Peyer's patch (tissue), 4 donors: Measurements from ENCODE around the gene PRKAG3. TPM values are rescaled to one million over a fixed set of nuclear protein-coding genes. Genes with fewer than 3 reads are reported as not detected.

ENCODE experiments used
- DNase-seq, 3 donors: peaks; one replicate each; pipeline ENCODE4 v3.0.0-alpha.2; 2017 to 2019
- H3K27ac ChIP-seq, 4 donors: fragments of 200-600 bp; sonication (generic); one replicate each; pipeline ENCODE4 v1.5.1; 2016 to 2019
- H3K27me3 ChIP-seq, 2 donors: fragments of 200-600 bp; sonication (generic); one replicate each; pipeline ENCODE4 v1.5.1; 2019
- H3K36me3 ChIP-seq, 3 donors: fragments of 200-600 bp; sonication (generic); one replicate each; pipeline ENCODE4 v1.5.1; 2016 to 2019
- H3K4me1 ChIP-seq, 4 donors: fragments of 200-600 bp; sonication (generic); one replicate each; pipeline ENCODE4 v1.5.1; 2016 to 2019
- H3K4me3 ChIP-seq, 4 donors: fragments of 200-600 bp; sonication (generic); 1 replicate in 3 of 4; 2 replicates in 1 of 4; pipeline ENCODE4 v1.5.1; 2016 to 2019; ENCODE audit warnings: mild to moderate bottlenecking in 1 of 4
- H3K9me3 ChIP-seq, 4 donors: fragments of 200-600 bp; sonication (generic); one replicate each; pipeline ENCODE4 v1.5.1; 2016 to 2019; ENCODE audit warnings: mild to moderate bottlenecking in 1 of 4
- CTCF ChIP-seq, 6 experiments: fragments of 450-650 bp in 4 of 6; fragments of 200-600 bp in 2 of 6; sonication (generic) in 1 of 6; IDR thresholded peaks; one replicate each; pipeline ENCODE4 v1.5.1; 2017 to 2019; ENCODE audit warnings: antibody characterized with exemption in 6 of 6, mild to moderate bottlenecking in 3 of 6, moderate library complexity in 1 of 6
- POLR2A ChIP-seq, 2 donors: fragments of 450-650 bp; IDR thresholded peaks; one replicate each; pipeline ENCODE4 v1.5.1; 2017; ENCODE audit warnings: antibody characterized with exemption in 2 of 2, mild to moderate bottlenecking in 2 of 2, moderate library complexity in 2 of 2
- total RNA-seq, 4 donors: library from RNA; depleted of rRNA; stranded (reverse); fragments of >200 nt; gene quantifications; one replicate each; pipeline ENCODE4 v1.1.0, GENCODE V29; 2016

Gene PRKAG3
- total RNA-seq, 4 donors from 2014 or later, result not detected

GRCh38 chr2:218878926-218879761 is 47.5 kb upstream of the PRKAG3 start:
- no peak overlapping the region for H3K4me3 ChIP-seq
- no peaks in the 10 kb centered on the region for H3K36me3 ChIP-seq
- peak overlapping the region in 3 of 4 donors; percentile 4 to 87 (median 82) for H3K27ac ChIP-seq
- no peak for TF ChIP-seq POLR2A (IDR thresholded peaks at IDR 0.05)
- no peak for TF ChIP-seq CTCF (IDR thresholded peaks at IDR 0.05)
- DNase-seq, result peak in 2 of 3 donors; percentile 23 to 37
- H3K4me1 ChIP-seq, result peaks cover 0 to 28% (median 18%) of the 10 kb centered on the region in 4 donors
- H3K27me3 ChIP-seq, result peaks cover 0 to 23% of the 10 kb centered on the region in 2 donors
- no peaks in the 10 kb centered on the region for H3K9me3 ChIP-seq

GRCh38 chr2:218878486-218878885 is 46.9 kb upstream of the PRKAG3 start:
- Histone ChIP-seq H3K4me3 (no peak overlapping the region), H3K4me1 (peaks cover 0 to 24% (median 17%) of the 10 kb centered on the region in 4 donors), H3K9me3 (no peaks in the 10 kb centered on the region), H3K27me3 (peaks cover 0 to 30% of the 10 kb centered on the region in 2 donors), H3K36me3 (no peaks in the 10 kb centered on the region), H3K27ac (no peak overlapping the region)
- no peak for TF ChIP-seq CTCF (IDR thresholded peaks at IDR 0.05)
- no peak for TF ChIP-seq POLR2A (IDR thresholded peaks at IDR 0.05)
- no peak for DNase-seq

- Histone ChIP-seq H3K4me1 (peaks cover 0 to 24% (median 15%) of the 10 kb centered on the region in 4 donors), H3K27me3 (peaks cover 0 to 36% of the 10 kb centered on the region in 2 donors), H3K9me3 (no peaks in the 10 kb centered on the region), H3K4me3 (no peak overlapping the region), H3K36me3 (no peaks in the 10 kb centered on the region), H3K27ac (no peak overlapping the region)
- TF ChIP-seq POLR2A (IDR thresholded peaks at IDR 0.05) (no peak), CTCF (IDR thresholded peaks at IDR 0.05) (no peak)
- no peak for DNase-seq
Observed at GRCh38 chr2:218877891-218878290, 46.3 kb upstream of the PRKAG3 start.

- Histone ChIP-seq H3K27me3 (peaks cover 0 to 41% of the 10 kb centered on the region in 2 donors), H3K9me3 (no peaks in the 10 kb centered on the region), H3K4me1 (peaks cover 0 to 24% (median 14%) of the 10 kb centered on the region in 4 donors), H3K36me3 (no peaks in the 10 kb centered on the region), H3K27ac (no peak overlapping the region), H3K4me3 (no peak overlapping the region)
- no peak for DNase-seq
- TF ChIP-seq POLR2A (IDR thresholded peaks at IDR 0.05) (no peak), CTCF (IDR thresholded peaks at IDR 0.05) (no peak)
Observed at GRCh38 chr2:218877331-218877730, 45.7 kb upstream of the PRKAG3 start.

GRCh38 chr2:218876562-218877219 is 45.1 kb upstream of the PRKAG3 start:
- DNase-seq, result peak; percentile 61 to 90 (median 65)

More at GRCh38 chr2:218876562-218877219, 45.1 kb upstream of the PRKAG3 start:
- Histone ChIP-seq H3K4me3 (no peak overlapping the region), H3K9me3 (no peaks in the 10 kb centered on the region), H3K27ac (no peak overlapping the region), H3K36me3 (no peaks in the 10 kb centered on the region), H3K4me1 (peaks cover 0 to 28% (median 16%) of the 10 kb centered on the region in 4 donors), H3K27me3 (peaks cover 0 to 48% of the 10 kb centered on the region in 2 donors)
- TF ChIP-seq CTCF (IDR thresholded peaks at IDR 0.05) (peak; percentile 89 to 95 (median 93)), POLR2A (IDR thresholded peaks at IDR 0.05) (no peak)
